ENCODE data around the gene TMEM266.

DNA sequence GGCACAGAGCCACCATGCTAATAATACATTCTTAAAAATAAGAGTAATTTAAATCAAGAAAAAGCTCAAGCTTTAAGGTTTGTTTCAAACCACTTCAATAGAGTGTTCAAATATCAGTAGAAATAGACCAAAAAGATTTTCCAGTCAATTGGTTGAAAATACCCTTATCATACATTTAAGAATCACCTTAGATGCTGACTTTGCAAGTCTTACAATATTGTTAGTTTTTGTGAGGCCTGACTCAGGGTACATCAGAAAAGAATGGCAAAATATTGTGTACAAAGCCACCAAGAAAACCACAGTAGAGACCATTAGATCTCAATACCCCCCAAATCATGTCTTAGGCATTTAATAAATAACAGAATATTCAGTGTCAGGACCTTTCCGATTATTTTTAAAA lies 27.7 kb upstream of the TMEM266 start:
- TF ChIP-seq POLR2A (IDR thresholded peaks at IDR 0.05) (no peak), POLR2AphosphoS5 (IDR thresholded peaks at IDR 0.05) (no peak), EP300 (IDR thresholded peaks at IDR 0.05) (no peak)
- TF ChIP-seq, protein P1, sequence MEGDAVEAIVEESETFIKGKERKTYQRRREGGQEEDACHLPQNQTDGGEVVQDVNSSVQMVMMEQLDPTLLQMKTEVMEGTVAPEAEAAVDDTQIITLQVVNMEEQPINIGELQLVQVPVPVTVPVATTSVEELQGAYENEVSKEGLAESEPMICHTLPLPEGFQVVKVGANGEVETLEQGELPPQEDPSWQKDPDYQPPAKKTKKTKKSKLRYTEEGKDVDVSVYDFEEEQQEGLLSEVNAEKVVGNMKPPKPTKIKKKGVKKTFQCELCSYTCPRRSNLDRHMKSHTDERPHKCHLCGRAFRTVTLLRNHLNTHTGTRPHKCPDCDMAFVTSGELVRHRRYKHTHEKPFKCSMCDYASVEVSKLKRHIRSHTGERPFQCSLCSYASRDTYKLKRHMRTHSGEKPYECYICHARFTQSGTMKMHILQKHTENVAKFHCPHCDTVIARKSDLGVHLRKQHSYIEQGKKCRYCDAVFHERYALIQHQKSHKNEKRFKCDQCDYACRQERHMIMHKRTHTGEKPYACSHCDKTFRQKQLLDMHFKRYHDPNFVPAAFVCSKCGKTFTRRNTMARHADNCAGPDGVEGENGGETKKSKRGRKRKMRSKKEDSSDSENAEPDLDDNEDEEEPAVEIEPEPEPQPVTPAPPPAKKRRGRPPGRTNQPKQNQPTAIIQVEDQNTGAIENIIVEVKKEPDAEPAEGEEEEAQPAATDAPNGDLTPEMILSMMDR (IDR thresholded peaks at IDR 0.05) = no peak

Measured in suprapubic skin (tissue), 4 donors.